ENCODE measurements around the gene RELN. TPM values are rescaled to one million over a fixed set of nuclear protein-coding genes. Genes with fewer than 3 reads are reported as not detected.

The RELN gene
- total and polyA plus RNA-seq, 8 donors, result 0.08 to 1.4 (median 0.64) TPM

DNA sequence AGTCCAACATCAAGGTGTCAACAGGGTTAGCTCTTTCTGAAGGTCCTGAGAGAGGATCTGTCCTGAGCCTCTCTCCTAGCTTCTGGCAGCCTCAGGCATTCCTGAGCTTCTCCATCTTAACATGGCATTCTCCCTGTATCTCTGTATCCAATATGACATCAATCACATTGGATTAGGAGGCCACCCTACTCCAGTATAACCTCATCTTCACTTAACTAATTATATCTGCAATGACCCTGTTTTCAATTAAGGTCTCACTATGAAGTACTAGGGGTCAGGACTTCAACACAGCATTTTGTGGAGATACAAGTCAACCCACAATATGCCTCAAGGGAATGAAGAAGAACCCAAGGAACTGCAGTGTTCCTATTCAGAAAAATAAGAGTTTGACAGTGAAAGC is 133.8 kb downstream of the RELN start:
- no peak for FAIRE-seq

DNA sequence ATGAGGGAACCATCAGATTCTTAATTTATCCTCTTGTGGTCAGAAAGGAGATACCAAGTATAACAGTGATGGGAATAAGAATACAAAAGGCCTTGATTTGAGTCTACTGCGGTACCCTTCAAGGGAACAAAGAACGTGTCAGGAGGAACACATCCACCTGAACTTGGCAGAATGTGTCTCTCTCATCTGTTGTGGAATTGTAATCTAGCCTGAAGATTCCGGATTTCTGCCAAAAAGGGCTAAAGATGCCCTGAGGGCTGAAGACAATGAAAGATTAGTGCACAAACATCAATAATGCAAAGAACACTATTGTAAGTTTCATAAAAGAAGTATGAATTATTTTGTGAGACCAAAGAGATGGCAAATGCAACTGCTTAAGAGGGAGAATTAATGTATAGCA is 134.8 kb downstream of the RELN start:
- no peak for ATAC-seq
- Histone ChIP-seq H3K36me3 (no peaks in the 10 kb centered on the region), H3K4me3 (no peak overlapping the region), H3K9me3 (no peaks in the 10 kb centered on the region), H3K27me3 (no peaks in the 10 kb centered on the region), H3K4me1 (no peaks in the 10 kb centered on the region), H3K27ac (no peak overlapping the region)
- intact Hi-C loops (cut with DNase I), result no loop called here
- FAIRE-seq, result no peak
- WGBS, 2 donors, result 67 to 74% methylated on average over 3 of the region's 3 CpGs
- TF ChIP-seq, protein P1, sequence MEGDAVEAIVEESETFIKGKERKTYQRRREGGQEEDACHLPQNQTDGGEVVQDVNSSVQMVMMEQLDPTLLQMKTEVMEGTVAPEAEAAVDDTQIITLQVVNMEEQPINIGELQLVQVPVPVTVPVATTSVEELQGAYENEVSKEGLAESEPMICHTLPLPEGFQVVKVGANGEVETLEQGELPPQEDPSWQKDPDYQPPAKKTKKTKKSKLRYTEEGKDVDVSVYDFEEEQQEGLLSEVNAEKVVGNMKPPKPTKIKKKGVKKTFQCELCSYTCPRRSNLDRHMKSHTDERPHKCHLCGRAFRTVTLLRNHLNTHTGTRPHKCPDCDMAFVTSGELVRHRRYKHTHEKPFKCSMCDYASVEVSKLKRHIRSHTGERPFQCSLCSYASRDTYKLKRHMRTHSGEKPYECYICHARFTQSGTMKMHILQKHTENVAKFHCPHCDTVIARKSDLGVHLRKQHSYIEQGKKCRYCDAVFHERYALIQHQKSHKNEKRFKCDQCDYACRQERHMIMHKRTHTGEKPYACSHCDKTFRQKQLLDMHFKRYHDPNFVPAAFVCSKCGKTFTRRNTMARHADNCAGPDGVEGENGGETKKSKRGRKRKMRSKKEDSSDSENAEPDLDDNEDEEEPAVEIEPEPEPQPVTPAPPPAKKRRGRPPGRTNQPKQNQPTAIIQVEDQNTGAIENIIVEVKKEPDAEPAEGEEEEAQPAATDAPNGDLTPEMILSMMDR (IDR thresholded peaks at IDR 0.05), result no peak
- DNase-seq, result no peak

More for the DNA sequence above, 133.8 kb downstream of the RELN start:
- intact Hi-C loops (cut with DNase I), result no loop called here
- H3K9me3 ChIP-seq, result no peaks in the 10 kb centered on the region
- H3K27me3 ChIP-seq, result no peaks in the 10 kb centered on the region
- H3K27ac ChIP-seq, result no peak overlapping the region
- DNase-seq (no peak), ATAC-seq (no peak)
- TF ChIP-seq, protein P1 (IDR thresholded peaks at IDR 0.05), result no peak
- no peaks in the 10 kb centered on the region for H3K4me1 ChIP-seq
- no peaks in the 10 kb centered on the region for H3K36me3 ChIP-seq
- no peak overlapping the region for H3K4me3 ChIP-seq

DNA sequence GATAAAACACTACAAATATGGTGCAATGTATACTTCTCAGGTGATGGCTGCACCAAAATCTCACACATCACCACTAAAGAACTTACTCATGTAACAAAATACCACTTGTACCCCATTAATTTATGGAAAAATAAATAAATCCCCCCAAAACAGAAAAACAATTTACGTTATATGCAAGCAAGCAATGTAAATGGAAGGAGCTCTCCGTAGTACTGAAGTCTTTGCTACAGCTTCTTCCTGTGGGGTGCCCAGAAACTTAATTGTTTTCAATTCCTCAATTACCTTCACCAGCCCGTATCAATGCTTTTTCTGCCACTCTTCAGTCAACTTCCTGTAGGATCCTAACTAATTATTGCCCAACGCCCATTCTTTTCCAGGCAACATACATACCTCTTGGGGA is 138.1 kb downstream of the RELN start:
- no peaks in the 10 kb centered on the region for H3K4me1 ChIP-seq
- no peaks in the 10 kb centered on the region for H3K9me3 ChIP-seq
- H3K36me3 ChIP-seq, result no peaks in the 10 kb centered on the region
- FAIRE-seq, result no peak
- intact Hi-C loops (cut with DNase I), result no loop called here
- no peak overlapping the region for H3K27ac ChIP-seq
- no peak overlapping the region for H3K4me3 ChIP-seq
- H3K27me3 ChIP-seq, result no peaks in the 10 kb centered on the region
- ATAC-seq, result no peak
- DNase-seq, result no peak
- 48 to 60% methylated on average over 4 of the region's 4 CpGs for WGBS, 2 donors
- TF ChIP-seq, protein P1 (IDR thresholded peaks at IDR 0.05), result no peak

DNA sequence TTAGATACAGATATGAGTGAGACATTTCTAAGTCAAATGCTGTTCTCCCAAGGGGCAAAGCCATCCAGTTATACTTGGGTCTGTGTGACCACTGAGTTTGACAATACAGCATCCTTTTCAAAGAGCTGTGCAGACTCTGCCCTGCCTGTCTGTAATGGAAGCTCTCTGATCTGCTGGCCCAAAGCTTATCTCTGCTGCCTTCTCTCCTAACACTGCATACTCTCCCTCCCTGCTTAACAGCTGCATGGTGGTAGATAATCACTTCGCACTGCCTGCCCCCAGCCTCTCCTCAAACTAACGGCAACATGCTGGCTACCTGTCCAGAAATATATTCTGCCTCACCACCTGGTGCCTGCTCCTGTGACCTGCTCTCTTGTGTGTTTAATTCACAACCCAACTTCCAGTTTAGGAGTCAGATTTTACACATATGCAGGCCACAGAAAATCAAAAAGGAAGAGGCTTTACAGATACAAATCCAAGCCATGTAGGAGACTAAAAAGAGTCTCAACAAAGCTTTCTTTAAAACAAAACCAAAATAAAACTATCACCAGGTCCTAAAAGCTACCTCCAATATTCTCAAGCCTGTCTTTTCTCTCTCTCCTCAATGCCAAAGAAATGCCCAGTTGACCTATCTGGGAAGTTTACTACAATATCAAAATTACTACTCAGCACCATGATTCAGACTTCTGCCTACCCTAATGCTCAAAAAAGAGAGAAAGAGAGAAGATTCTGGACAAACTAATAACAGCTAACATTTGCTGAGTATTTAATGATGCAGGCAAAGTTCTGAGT is 145.6 kb downstream of the RELN start:
- 43 to 45% methylated on average over 2 of the region's 2 CpGs for WGBS, 2 donors
- no peaks in the 10 kb centered on the region for H3K36me3 ChIP-seq
- TF ChIP-seq, protein P1 (IDR thresholded peaks at IDR 0.05), result no peak
- intact Hi-C loops (cut with DNase I), result no loop called here
- no peak overlapping the region for H3K4me3 ChIP-seq
- no peaks in the 10 kb centered on the region for H3K4me1 ChIP-seq
- no peaks in the 10 kb centered on the region for H3K9me3 ChIP-seq
- no peak for FAIRE-seq
- ATAC-seq, result no peak
- no peak overlapping the region for H3K27ac ChIP-seq
- no peaks in the 10 kb centered on the region for H3K27me3 ChIP-seq
- no peak for DNase-seq

DNA sequence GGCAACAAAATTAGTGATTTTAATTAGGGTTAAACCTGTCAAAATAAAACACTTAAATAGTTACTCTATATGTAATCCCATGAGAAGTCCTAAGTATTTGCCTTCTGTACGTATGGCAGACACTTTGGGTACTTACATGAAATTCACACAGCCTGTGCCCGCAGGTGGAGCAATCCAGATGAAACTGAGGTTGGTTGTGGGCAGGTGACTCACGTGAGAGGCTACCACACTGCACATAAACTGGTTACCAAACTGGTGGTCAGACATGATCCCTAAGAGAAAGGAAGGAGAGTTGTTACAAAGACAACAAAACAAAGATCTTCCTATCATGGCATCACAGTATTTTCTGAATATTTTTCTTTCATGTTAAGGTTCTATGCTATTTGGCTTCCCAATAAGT is 156.1 kb downstream of the RELN start:
- 69 to 79% methylated on average over 3 of the region's 3 CpGs for WGBS, 2 donors
- intact Hi-C loops (cut with DNase I), result no loop called here
- Histone ChIP-seq H3K9me3 (no peaks in the 10 kb centered on the region), H3K27ac (no peak overlapping the region), H3K4me1 (no peaks in the 10 kb centered on the region), H3K27me3 (no peaks in the 10 kb centered on the region), H3K4me3 (no peak overlapping the region), H3K36me3 (no peaks in the 10 kb centered on the region)
- DNase-seq, result no peak
- FAIRE-seq, result no peak
- TF ChIP-seq, protein P1 (IDR thresholded peaks at IDR 0.05), result no peak
- no peak for ATAC-seq

All from pancreas (tissue), 10 donors.